GM23248 (cell line): Measurements from ENCODE around the gene STPG1. TPM values are rescaled to one million over a fixed set of nuclear protein-coding genes. Genes with fewer than 3 reads are reported as not detected.

Experiments used
- DNase-seq: peaks from one replicate; pipeline ENCODE4 v3.0.0-alpha.2; 2015
- H2AFZ ChIP-seq: fragments of 200-600 bp; sonication (generic); 2 replicates; pipeline ENCODE4 v1.6.1; 2016; ENCODE audit warnings: antibody characterized with exemption
- H3F3A ChIP-seq: fragments of 200-600 bp; sonication (generic); 2 replicates; pipeline ENCODE4 v1.6.1; 2016; ENCODE audit warnings: mild to moderate bottlenecking, antibody characterized with exemption, mixed run types; ENCODE audit not compliant: insufficient read depth
- H3K27ac ChIP-seq: fragments of 200-600 bp; sonication (generic); 2 replicates; pipeline ENCODE4 v1.5.1; 2016; ENCODE audit warnings: mild to moderate bottlenecking
- H3K27me3 ChIP-seq: fragments of 200-600 bp; sonication (generic); replicated peaks from 2 replicates; pipeline ENCODE4 v1.6.1; 2016; ENCODE audit warnings: mild to moderate bottlenecking; ENCODE audit not compliant: insufficient read depth
- H3K36me3 ChIP-seq: fragments of 200-600 bp; sonication (generic); 2 replicates; pipeline ENCODE4 v1.6.1; 2016; ENCODE audit warnings: low read depth, mild to moderate bottlenecking
- H3K4me1 ChIP-seq: fragments of 200-600 bp; sonication (generic); 2 replicates; pipeline ENCODE4 v1.6.1; 2016; ENCODE audit warnings: mild to moderate bottlenecking; ENCODE audit not compliant: insufficient read depth
- H3K4me2 ChIP-seq: fragments of 200-600 bp; sonication (generic); one replicate; pipeline ENCODE4 v1.6.1; 2016; ENCODE audit warnings: mild to moderate bottlenecking; ENCODE audit not compliant: unreplicated experiment
- H3K4me3 ChIP-seq: fragments of 200-600 bp; sonication (generic); 2 replicates; pipeline ENCODE4 v1.5.1; 2016; ENCODE audit warnings: mild to moderate bottlenecking
- H3K79me2 ChIP-seq: fragments of 200-600 bp; sonication (generic); 2 replicates; pipeline ENCODE4 v1.6.1; 2016; ENCODE audit warnings: mild to moderate bottlenecking; ENCODE audit not compliant: insufficient read depth
- H3K9ac ChIP-seq: fragments of 200-600 bp; sonication (generic); 2 replicates; pipeline ENCODE4 v1.6.1; 2016; ENCODE audit warnings: mild to moderate bottlenecking
- H3K9me2 ChIP-seq: fragments of 200-600 bp; sonication (generic); 2 replicates; pipeline ENCODE4 v1.6.1; 2016; ENCODE audit warnings: mixed run types, mild to moderate bottlenecking, moderate library complexity; ENCODE audit not compliant: insufficient read depth
- H3K9me3 ChIP-seq: fragments of 200-600 bp; sonication (generic); one replicate; pipeline ENCODE4 v1.6.1; 2017; ENCODE audit warnings: low read depth
- H4K20me1 ChIP-seq: fragments of 200-600 bp; sonication (generic); 2 replicates; pipeline ENCODE4 v1.6.0; 2016; ENCODE audit not compliant: insufficient read depth
- EZH2 ChIP-seq: fragments of 200-600 bp; sonication (generic); IDR thresholded peaks from 2 replicates; pipeline ENCODE4 v1.6.1; 2018; ENCODE audit warnings: antibody characterized with exemption, mild to moderate bottlenecking; ENCODE audit not compliant: insufficient read depth, poor library complexity, severe bottlenecking
- EZH2phosphoT487 ChIP-seq: fragments of 200-600 bp; sonication (generic); IDR thresholded peaks from 2 replicates; pipeline ENCODE4 v1.6.1; 2018; ENCODE audit warnings: antibody characterized with exemption, moderate library complexity, mild to moderate bottlenecking, low read depth; ENCODE audit not compliant: insufficient read depth
- WGBS, 2 experiments: methylation state at CpG; one replicate each; pipeline ENCODE4 v1.1.6; 2015 to 2017; ENCODE audit warnings: low lambda C conversion rate in 2 of 2, low coverage in 1 of 2; ENCODE audit errors: missing lambda C conversion rate in 2 of 2; 5-methylcytosine and 5-hydroxymethylcytosine counted together
- in situ Hi-C: fragments of 300-500 bp; cut with MboI; formaldehyde crosslinking; loops from 2 replicates; pipeline ENCODE4 v1.15.0; 2020
- polyA plus RNA-seq: library from polyadenylated mRNA; unstranded; fragments of >200 nt; fragmentation: Nextera tagmentation; extraction: Ambion mirVana; gene quantifications from 2 replicates; pipeline ENCODE4 v1.2.1, GENCODE V29; 2016
- total RNA-seq: library from RNA; depleted of rRNA; stranded (reverse); fragments of >200 nt; shearing (Covaris generic); gene quantifications from 2 replicates; pipeline ENCODE4 v1.2.3, GENCODE V29; 2014

STPG1 gene
- total and polyA plus RNA-seq, 2 experiments from 2014 or later, result 7.9 to 9.2 TPM

- H3K9ac ChIP-seq, result no peak overlapping the region
- H3K9me2 ChIP-seq, result no peaks in the 10 kb centered on the region
- H3K27ac ChIP-seq, result no peak overlapping the region
- H3K4me3 ChIP-seq, result no peak overlapping the region
- no peaks in the 10 kb centered on the region for H3K9me3 ChIP-seq
- DNase-seq, result peak; percentile 32
- peaks cover 24% of the 10 kb centered on the region for H3K79me2 ChIP-seq
- no peak for TF ChIP-seq EZH2
- TF ChIP-seq EZH2phosphoT487, result no peak
- peaks cover 32% of the 10 kb centered on the region for H3F3A ChIP-seq
- H4K20me1 ChIP-seq, result no peaks in the 10 kb centered on the region
- in situ Hi-C loops, result no loop called here
- no peaks in the 10 kb centered on the region for H3K27me3 ChIP-seq
- peaks cover 12% of the 10 kb centered on the region; the same call in 1 of the 2 replicates for H3K36me3 ChIP-seq
- H3K4me2 ChIP-seq, result no peak overlapping the region
- H2AFZ ChIP-seq, result no peak overlapping the region
- 81 to 85% methylated on average over 4 of the region's 4 CpGs for WGBS, 2 experiments
- peaks cover 29% of the 10 kb centered on the region for H3K4me1 ChIP-seq
Measured at GRCh38 chr1:24420547-24420946, 7.0 kb upstream of the STPG1 start.

- H4K20me1 ChIP-seq, result no peaks in the 10 kb centered on the region
- H3K27me3 ChIP-seq, result no peaks in the 10 kb centered on the region
- peaks cover 32% of the 10 kb centered on the region for H3F3A ChIP-seq
- peaks cover 24% of the 10 kb centered on the region for H3K79me2 ChIP-seq
- no peak for TF ChIP-seq EZH2
- TF ChIP-seq EZH2phosphoT487, result no peak
- no peaks in the 10 kb centered on the region for H3K9me2 ChIP-seq
- no peaks in the 10 kb centered on the region for H3K9me3 ChIP-seq
- peak overlapping the region; percentile 88 for H3K27ac ChIP-seq
- peak; percentile 42 for DNase-seq
- peaks cover 29% of the 10 kb centered on the region for H3K4me1 ChIP-seq
- in situ Hi-C loops, result no loop called here
- 80 to 81% methylated on average over 13 to 14 of the region's 14 CpGs for WGBS, 2 experiments
- H3K4me3 ChIP-seq, result no peak overlapping the region
- peak overlapping the region; percentile 75 for H3K4me2 ChIP-seq
- H3K36me3 ChIP-seq, result peaks cover 10% of the 10 kb centered on the region; the same call in 1 of the 2 replicates
- peak overlapping the region; percentile 81; the same call in 1 of the 2 replicates for H3K9ac ChIP-seq
- peak overlapping the region; percentile 57 for H2AFZ ChIP-seq
Measured at GRCh38 chr1:24418898-24419628, 5.5 kb upstream of the STPG1 start.

- H3K4me3 ChIP-seq, result peak overlapping the region; percentile 92
- in situ Hi-C loops, result no loop called here
- H3K9ac ChIP-seq, result peak overlapping the region; percentile 81
- TF ChIP-seq EZH2phosphoT487 (no peak), EZH2 (no peak)
- H3K9me3 ChIP-seq, result no peaks in the 10 kb centered on the region
- peak overlapping the region; percentile 88 for H3K27ac ChIP-seq
- no peaks in the 10 kb centered on the region for H4K20me1 ChIP-seq
- H3K79me2 ChIP-seq, result peaks cover 24% of the 10 kb centered on the region
- peak overlapping the region; percentile 75 for H3K4me2 ChIP-seq
- H3K9me2 ChIP-seq, result no peaks in the 10 kb centered on the region
- H3K27me3 ChIP-seq, result no peaks in the 10 kb centered on the region
- peaks cover 37% of the 10 kb centered on the region for H3F3A ChIP-seq
- peaks cover 34% of the 10 kb centered on the region for H3K4me1 ChIP-seq
- H3K36me3 ChIP-seq, result peaks cover 10% of the 10 kb centered on the region; the same call in 1 of the 2 replicates
- no peak overlapping the region for H2AFZ ChIP-seq
- DNase-seq, result peak; percentile 72
- WGBS, 2 experiments, result 48 to 53% methylated on average over 1 of the region's 1 CpG
Measured at GRCh38 chr1:24417681-24418080, 4.1 kb upstream of the STPG1 start.

- WGBS, 2 experiments, result 39% methylated on average over 10 of the region's 10 CpGs
- Histone ChIP-seq H3K9me3 (no peaks in the 10 kb centered on the region), H3K4me1 (peaks cover 42% of the 10 kb centered on the region), H3K27ac (peak overlapping the region; percentile 88), H3K4me2 (peak overlapping the region; percentile 86), H3K9ac (peak overlapping the region; percentile 81), H2AFZ (peak overlapping the region; percentile 85), H3F3A (peaks cover 44% of the 10 kb centered on the region), H3K27me3 (no peaks in the 10 kb centered on the region), H3K36me3 (peaks cover 8% of the 10 kb centered on the region; the same call in 1 of the 2 replicates), H4K20me1 (no peaks in the 10 kb centered on the region), H3K4me3 (peak overlapping the region; percentile 92), H3K9me2 (no peaks in the 10 kb centered on the region), H3K79me2 (peaks cover 24% of the 10 kb centered on the region)
- in situ Hi-C loops, result no loop called here
- DNase-seq, result peak; percentile 97
- TF ChIP-seq EZH2 (no peak), EZH2phosphoT487 (no peak)
Measured at GRCh38 chr1:24416666-24417391, 3.2 kb upstream of the STPG1 start.
